Measurements from ENCODE around the gene TTC34. TPM values are rescaled to one million over a fixed set of nuclear protein-coding genes. Genes with fewer than 3 reads are reported as not detected.

The TTC34 gene
- total and polyA plus RNA-seq, 2 donors (not counting 1 experiment from before 2014, with no cell fraction given), result 0.05 to 0.17 TPM

GRCh38 chr1:2803086-2803930 is 1.8 kb upstream of the TTC34 start:
- no peaks in the 10 kb centered on the region for H3K9me3 ChIP-seq (ENCODE audit: control insufficient read depth, insufficient read depth, low read depth, low read length)
- TF ChIP-seq, protein P1, sequence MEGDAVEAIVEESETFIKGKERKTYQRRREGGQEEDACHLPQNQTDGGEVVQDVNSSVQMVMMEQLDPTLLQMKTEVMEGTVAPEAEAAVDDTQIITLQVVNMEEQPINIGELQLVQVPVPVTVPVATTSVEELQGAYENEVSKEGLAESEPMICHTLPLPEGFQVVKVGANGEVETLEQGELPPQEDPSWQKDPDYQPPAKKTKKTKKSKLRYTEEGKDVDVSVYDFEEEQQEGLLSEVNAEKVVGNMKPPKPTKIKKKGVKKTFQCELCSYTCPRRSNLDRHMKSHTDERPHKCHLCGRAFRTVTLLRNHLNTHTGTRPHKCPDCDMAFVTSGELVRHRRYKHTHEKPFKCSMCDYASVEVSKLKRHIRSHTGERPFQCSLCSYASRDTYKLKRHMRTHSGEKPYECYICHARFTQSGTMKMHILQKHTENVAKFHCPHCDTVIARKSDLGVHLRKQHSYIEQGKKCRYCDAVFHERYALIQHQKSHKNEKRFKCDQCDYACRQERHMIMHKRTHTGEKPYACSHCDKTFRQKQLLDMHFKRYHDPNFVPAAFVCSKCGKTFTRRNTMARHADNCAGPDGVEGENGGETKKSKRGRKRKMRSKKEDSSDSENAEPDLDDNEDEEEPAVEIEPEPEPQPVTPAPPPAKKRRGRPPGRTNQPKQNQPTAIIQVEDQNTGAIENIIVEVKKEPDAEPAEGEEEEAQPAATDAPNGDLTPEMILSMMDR (conservative IDR thresholded peaks at IDR 0.05 in 1 of 2, IDR thresholded peaks at IDR 0.05 in 1 of 2; ENCODE audit: low read depth in 1 of 2, low read length in 2 of 2), result no peak
- no peak for TF ChIP-seq EZH2 (IDR thresholded peaks at IDR 0.05; ENCODE audit: low read length, missing control alignments)
- H3K4me3 ChIP-seq (replicated peaks in 1 of 4; ENCODE audit: control extremely low read depth in 1 of 4, insufficient read depth in 1 of 4, low read depth in 3 of 4, low read length in 4 of 4), result no peak overlapping the region
- H2AFZ ChIP-seq (ENCODE audit: low read length), result no peak overlapping the region
- H4K20me1 ChIP-seq (ENCODE audit: control insufficient read depth, extremely low read depth, insufficient read depth, low read length), result no peaks in the 10 kb centered on the region
- H3K36me3 ChIP-seq (ENCODE audit: control insufficient read depth, insufficient read depth, low read length), result no peaks in the 10 kb centered on the region
- H3K4me2 ChIP-seq (ENCODE audit: extremely low read depth, insufficient read depth, low read length), result no peak overlapping the region
- H3K27me3 ChIP-seq (ENCODE audit: control insufficient read depth, insufficient read depth, low read length), result no peaks in the 10 kb centered on the region
- no peaks in the 10 kb centered on the region for H3K4me1 ChIP-seq (ENCODE audit: control insufficient read depth, extremely low read depth, insufficient read depth, low read length)
- no peak overlapping the region for H3K27ac ChIP-seq (ENCODE audit: insufficient read depth, low read length)
- no peak for DNase-seq (ENCODE audit: low read depth in 2 of 2)
- no peak overlapping the region for H3K9ac ChIP-seq (ENCODE audit: insufficient read depth, low read length)
- no peaks in the 10 kb centered on the region for H3K79me2 ChIP-seq (ENCODE audit: control insufficient read depth, insufficient read depth, low read length)

GRCh38 chr1:2802421-2802961 is 998 bp upstream of the TTC34 start:
- Histone ChIP-seq H2AFZ (ENCODE audit: low read length) (no peak overlapping the region), H3K27me3 (ENCODE audit: control insufficient read depth, insufficient read depth, low read length) (no peaks in the 10 kb centered on the region), H3K4me3 (replicated peaks in 1 of 4; ENCODE audit: control extremely low read depth in 1 of 4, insufficient read depth in 1 of 4, low read depth in 3 of 4, low read length in 4 of 4) (no peak overlapping the region), H3K9me3 (ENCODE audit: control insufficient read depth, insufficient read depth, low read depth, low read length) (no peaks in the 10 kb centered on the region), H4K20me1 (ENCODE audit: control insufficient read depth, extremely low read depth, insufficient read depth, low read length) (no peaks in the 10 kb centered on the region), H3K4me2 (ENCODE audit: extremely low read depth, insufficient read depth, low read length) (no peak overlapping the region), H3K27ac (ENCODE audit: insufficient read depth, low read length) (no peak overlapping the region), H3K9ac (ENCODE audit: insufficient read depth, low read length) (no peak overlapping the region), H3K4me1 (ENCODE audit: control insufficient read depth, extremely low read depth, insufficient read depth, low read length) (no peaks in the 10 kb centered on the region), H3K79me2 (ENCODE audit: control insufficient read depth, insufficient read depth, low read length) (no peaks in the 10 kb centered on the region), H3K36me3 (ENCODE audit: control insufficient read depth, insufficient read depth, low read length) (no peaks in the 10 kb centered on the region)
- DNase-seq (ENCODE audit: low read depth in 2 of 2), result no peak
- TF ChIP-seq, protein P1 (conservative IDR thresholded peaks at IDR 0.05 in 1 of 2, IDR thresholded peaks at IDR 0.05 in 1 of 2; ENCODE audit: low read depth in 1 of 2, low read length in 2 of 2), result no peak
- TF ChIP-seq EZH2 (IDR thresholded peaks at IDR 0.05; ENCODE audit: low read length, missing control alignments), result no peak

DNA sequence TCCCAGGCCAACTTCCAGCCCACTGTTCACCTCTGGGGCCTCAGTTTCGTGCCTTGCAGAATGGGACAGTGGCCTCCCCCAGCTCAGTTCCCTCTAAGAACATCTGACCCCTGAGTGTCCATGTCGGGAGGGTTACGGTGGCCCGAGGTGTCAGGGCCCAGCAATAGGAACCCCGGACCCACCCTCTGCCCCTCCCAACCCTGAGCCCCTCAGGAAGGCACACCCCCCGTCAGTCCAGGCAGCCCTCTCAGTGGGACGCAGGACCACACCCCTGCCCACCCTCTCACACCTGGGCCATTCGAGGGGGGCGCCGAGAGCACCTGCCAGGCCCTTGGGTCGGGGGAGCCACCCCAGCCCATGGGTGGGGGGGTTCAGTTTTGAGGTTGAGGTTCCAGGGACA is 447 bp downstream of the TTC34 start:
- TF ChIP-seq EZH2 (IDR thresholded peaks at IDR 0.05; ENCODE audit: low read length, missing control alignments), result no peak
- TF ChIP-seq, protein P1 (conservative IDR thresholded peaks at IDR 0.05 in 1 of 2, IDR thresholded peaks at IDR 0.05 in 1 of 2; ENCODE audit: low read depth in 1 of 2, low read length in 2 of 2), result no peak
- H3K4me3 ChIP-seq (replicated peaks in 1 of 4; ENCODE audit: control extremely low read depth in 1 of 4, insufficient read depth in 1 of 4, low read depth in 3 of 4, low read length in 4 of 4), result no peak overlapping the region
- no peak for DNase-seq (ENCODE audit: low read depth in 2 of 2)
- no peaks in the 10 kb centered on the region for H3K4me1 ChIP-seq (ENCODE audit: control insufficient read depth, extremely low read depth, insufficient read depth, low read length)
- no peak overlapping the region for H2AFZ ChIP-seq (ENCODE audit: low read length)
- H3K4me2 ChIP-seq (ENCODE audit: extremely low read depth, insufficient read depth, low read length), result no peak overlapping the region
- no peak overlapping the region for H3K9ac ChIP-seq (ENCODE audit: insufficient read depth, low read length)
- no peaks in the 10 kb centered on the region for H3K36me3 ChIP-seq (ENCODE audit: control insufficient read depth, insufficient read depth, low read length)
- no peaks in the 10 kb centered on the region for H3K79me2 ChIP-seq (ENCODE audit: control insufficient read depth, insufficient read depth, low read length)
- no peak overlapping the region for H3K27ac ChIP-seq (ENCODE audit: insufficient read depth, low read length)
- no peaks in the 10 kb centered on the region for H3K27me3 ChIP-seq (ENCODE audit: control insufficient read depth, insufficient read depth, low read length)
- H3K9me3 ChIP-seq (ENCODE audit: control insufficient read depth, insufficient read depth, low read depth, low read length), result no peaks in the 10 kb centered on the region
- no peaks in the 10 kb centered on the region for H4K20me1 ChIP-seq (ENCODE audit: control insufficient read depth, extremely low read depth, insufficient read depth, low read length)

Measured in fibroblast of lung (primary cell).